ENCODE results near the gene CHPF2. TPM values are rescaled to one million over a fixed set of nuclear protein-coding genes. Genes with fewer than 3 reads are reported as not detected.

Gene CHPF2
- total RNA-seq, 1 donor, result 83.2 TPM

- Histone ChIP-seq H3K27me3 (ENCODE audit: insufficient read depth, low read length) (peaks cover 3% of the 10 kb centered on the region), H3K79me2 (ENCODE audit: insufficient read depth, low read length) (no peaks in the 10 kb centered on the region), H3K4me2 (ENCODE audit: insufficient read depth, low read length) (no peak overlapping the region), H3K4me1 (ENCODE audit: insufficient read depth, low read length) (peaks cover 4% of the 10 kb centered on the region), H3K36me3 (ENCODE audit: insufficient read depth, low read length) (no peaks in the 10 kb centered on the region), H4K20me1 (ENCODE audit: insufficient read depth, low read length) (no peaks in the 10 kb centered on the region), H3K9me3 (ENCODE audit: low read depth, low read length) (no peaks in the 10 kb centered on the region), H2AFZ (ENCODE audit: low read length) (no peak overlapping the region), H3K4me3 (ENCODE audit: insufficient read depth, low read length) (no peak overlapping the region), H3K27ac (ENCODE audit: low read depth, low read length) (no peak overlapping the region)
- no peak for DNase-seq (ENCODE audit: insufficient read length, low spot score, missing footprints)
- no peak for TF ChIP-seq CTCF (IDR thresholded peaks at IDR 0.05; ENCODE audit: extremely low read depth, low read depth, low read length)
These were observed 40.6 kb downstream of the CHPF2 start for GRCh38 chr7:151272877-151273276.

GRCh38 chr7:151273651-151274390, 41.5 kb downstream of the CHPF2 start:
- Histone ChIP-seq H3K4me2 (ENCODE audit: insufficient read depth, low read length) (no peak overlapping the region), H2AFZ (ENCODE audit: low read length) (no peak overlapping the region), H3K79me2 (ENCODE audit: insufficient read depth, low read length) (no peaks in the 10 kb centered on the region), H3K9me3 (ENCODE audit: low read depth, low read length) (no peaks in the 10 kb centered on the region), H4K20me1 (ENCODE audit: insufficient read depth, low read length) (no peaks in the 10 kb centered on the region), H3K4me3 (ENCODE audit: insufficient read depth, low read length) (no peak overlapping the region), H3K4me1 (ENCODE audit: insufficient read depth, low read length) (peaks cover 4% of the 10 kb centered on the region), H3K36me3 (ENCODE audit: insufficient read depth, low read length) (no peaks in the 10 kb centered on the region), H3K27ac (ENCODE audit: low read depth, low read length) (no peak overlapping the region), H3K27me3 (ENCODE audit: insufficient read depth, low read length) (peaks cover 9% of the 10 kb centered on the region)
- no peak for DNase-seq (ENCODE audit: insufficient read length, low spot score, missing footprints)
- TF ChIP-seq CTCF (IDR thresholded peaks at IDR 0.05; ENCODE audit: extremely low read depth, low read depth, low read length), result no peak

- no peak overlapping the region for H2AFZ ChIP-seq (ENCODE audit: low read length)
- H3K36me3 ChIP-seq (ENCODE audit: insufficient read depth, low read length), result no peaks in the 10 kb centered on the region
- peaks cover 9% of the 10 kb centered on the region for H3K27me3 ChIP-seq (ENCODE audit: insufficient read depth, low read length)
- no peak overlapping the region for H3K27ac ChIP-seq (ENCODE audit: low read depth, low read length)
- no peaks in the 10 kb centered on the region for H3K79me2 ChIP-seq (ENCODE audit: insufficient read depth, low read length)
- no peak overlapping the region for H3K4me3 ChIP-seq (ENCODE audit: insufficient read depth, low read length)
- H3K9me3 ChIP-seq (ENCODE audit: low read depth, low read length), result no peaks in the 10 kb centered on the region
- DNase-seq (ENCODE audit: insufficient read length, low spot score, missing footprints), result no peak
- H4K20me1 ChIP-seq (ENCODE audit: insufficient read depth, low read length), result no peaks in the 10 kb centered on the region
- no peak for TF ChIP-seq CTCF (IDR thresholded peaks at IDR 0.05; ENCODE audit: extremely low read depth, low read depth, low read length)
- H3K4me1 ChIP-seq (ENCODE audit: insufficient read depth, low read length), result peaks cover 4% of the 10 kb centered on the region
- no peak overlapping the region for H3K4me2 ChIP-seq (ENCODE audit: insufficient read depth, low read length)
These were observed 42.1 kb downstream of the CHPF2 start for GRCh38 chr7:151274396-151274795.

GRCh38 chr7:151274936-151275812, 42.9 kb downstream of the CHPF2 start:
- TF ChIP-seq CTCF (IDR thresholded peaks at IDR 0.05; ENCODE audit: extremely low read depth, low read depth, low read length), result no peak
- no peaks in the 10 kb centered on the region for H3K36me3 ChIP-seq (ENCODE audit: insufficient read depth, low read length)
- no peak overlapping the region for H3K27ac ChIP-seq (ENCODE audit: low read depth, low read length)
- no peak overlapping the region for H3K4me2 ChIP-seq (ENCODE audit: insufficient read depth, low read length)
- H3K4me3 ChIP-seq (ENCODE audit: insufficient read depth, low read length), result no peak overlapping the region
- H3K4me1 ChIP-seq (ENCODE audit: insufficient read depth, low read length), result peaks cover 4% of the 10 kb centered on the region
- H4K20me1 ChIP-seq (ENCODE audit: insufficient read depth, low read length), result no peaks in the 10 kb centered on the region
- no peaks in the 10 kb centered on the region for H3K9me3 ChIP-seq (ENCODE audit: low read depth, low read length)
- H3K79me2 ChIP-seq (ENCODE audit: insufficient read depth, low read length), result no peaks in the 10 kb centered on the region
- no peak overlapping the region for H2AFZ ChIP-seq (ENCODE audit: low read length)
- DNase-seq (ENCODE audit: insufficient read length, low spot score, missing footprints), result no peak
- H3K27me3 ChIP-seq (ENCODE audit: insufficient read depth, low read length), result peaks cover 9% of the 10 kb centered on the region
